ENCODE measurements around the gene GPR85. TPM values are rescaled to one million over a fixed set of nuclear protein-coding genes. Genes with fewer than 3 reads are reported as not detected.

The GPR85 gene
- total and polyA plus RNA-seq, 3 donors from 2014 or later: 2.8 to 18.5 (median 5.4) TPM

DNA sequence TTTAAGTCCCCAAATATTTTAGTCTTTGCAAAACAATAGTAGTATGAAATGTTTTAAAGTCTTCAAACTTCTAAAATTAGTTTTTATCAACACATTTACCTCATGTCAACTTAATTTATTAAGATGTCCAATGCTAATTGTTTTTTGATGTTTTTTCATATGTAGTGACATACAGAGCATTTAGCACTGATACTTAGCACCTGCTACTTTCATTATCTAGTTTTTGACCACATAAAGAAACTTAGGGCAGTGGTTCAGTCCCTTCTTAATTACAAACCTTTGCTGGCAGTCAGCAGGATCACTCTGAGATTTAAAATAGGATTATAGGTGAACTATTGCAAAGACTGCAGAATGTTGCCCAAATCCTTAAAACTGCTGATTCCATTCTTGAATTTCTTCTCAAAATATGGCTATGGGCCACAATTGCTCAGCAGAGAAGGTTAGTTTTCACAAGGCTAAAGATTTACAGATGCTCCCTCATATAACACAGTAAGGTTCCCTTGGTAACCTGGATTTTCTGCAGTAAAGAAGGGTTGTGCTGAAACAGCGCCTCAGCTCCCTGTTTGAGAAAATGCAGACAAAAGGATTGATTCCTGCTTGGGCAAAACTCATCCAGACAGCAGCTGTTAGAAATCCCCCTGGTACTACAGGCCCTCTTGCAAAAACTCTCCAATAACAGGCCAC is 3.4 kb downstream of the GPR85 start:
- WGBS, 2 donors: 77 to 95% methylated on average over 1 of the region's 1 CpG

DNA sequence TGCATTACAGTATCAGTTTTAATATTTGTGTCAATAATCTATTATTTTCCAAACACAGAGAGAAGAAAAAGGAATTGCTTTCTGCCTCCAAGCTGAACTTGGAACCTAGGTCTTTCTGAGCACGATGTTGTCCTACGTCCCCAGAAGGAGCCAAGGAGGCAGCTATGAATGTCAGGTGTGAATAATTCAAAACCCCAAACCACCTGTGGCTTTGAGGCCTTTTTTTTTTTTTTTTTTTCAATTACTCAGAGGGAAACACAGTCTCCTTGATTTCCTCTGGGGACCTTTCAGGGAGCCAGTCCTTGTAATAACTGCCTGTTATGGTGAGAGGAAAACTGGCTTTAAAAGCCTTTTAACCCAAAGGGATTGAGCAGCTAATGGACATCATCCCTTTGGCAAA is 8.3 kb downstream of the GPR85 start:
- TF ChIP-seq POLR2A (IDR thresholded peaks at IDR 0.05): no peak
- TF ChIP-seq, protein P1, sequence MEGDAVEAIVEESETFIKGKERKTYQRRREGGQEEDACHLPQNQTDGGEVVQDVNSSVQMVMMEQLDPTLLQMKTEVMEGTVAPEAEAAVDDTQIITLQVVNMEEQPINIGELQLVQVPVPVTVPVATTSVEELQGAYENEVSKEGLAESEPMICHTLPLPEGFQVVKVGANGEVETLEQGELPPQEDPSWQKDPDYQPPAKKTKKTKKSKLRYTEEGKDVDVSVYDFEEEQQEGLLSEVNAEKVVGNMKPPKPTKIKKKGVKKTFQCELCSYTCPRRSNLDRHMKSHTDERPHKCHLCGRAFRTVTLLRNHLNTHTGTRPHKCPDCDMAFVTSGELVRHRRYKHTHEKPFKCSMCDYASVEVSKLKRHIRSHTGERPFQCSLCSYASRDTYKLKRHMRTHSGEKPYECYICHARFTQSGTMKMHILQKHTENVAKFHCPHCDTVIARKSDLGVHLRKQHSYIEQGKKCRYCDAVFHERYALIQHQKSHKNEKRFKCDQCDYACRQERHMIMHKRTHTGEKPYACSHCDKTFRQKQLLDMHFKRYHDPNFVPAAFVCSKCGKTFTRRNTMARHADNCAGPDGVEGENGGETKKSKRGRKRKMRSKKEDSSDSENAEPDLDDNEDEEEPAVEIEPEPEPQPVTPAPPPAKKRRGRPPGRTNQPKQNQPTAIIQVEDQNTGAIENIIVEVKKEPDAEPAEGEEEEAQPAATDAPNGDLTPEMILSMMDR (IDR thresholded peaks at IDR 0.05): no peak
- Histone ChIP-seq H3K27ac (no peak overlapping the region), H3K4me3 (no peak overlapping the region), H3K27me3 (no peaks in the 10 kb centered on the region), H3K9me3 (no peaks in the 10 kb centered on the region), H3K36me3 (ENCODE audit: low read depth, missing control alignments) (no peaks in the 10 kb centered on the region), H3K4me1 (no peaks in the 10 kb centered on the region)
- intact Hi-C loops (cut with DNase I; ENCODE audit: low total_unique reads): no loop called here
- no peak for DNase-seq
- 75 to 85% methylated on average over 2 of the region's 2 CpGs for WGBS, 2 donors

More for the DNA sequence above, 3.4 kb downstream of the GPR85 start:
- no peak overlapping the region for H3K4me3 ChIP-seq
- peaks cover 5% of the 10 kb centered on the region for H3K4me1 ChIP-seq
- H3K36me3 ChIP-seq (ENCODE audit: low read depth, missing control alignments): no peaks in the 10 kb centered on the region
- H3K27me3 ChIP-seq: no peaks in the 10 kb centered on the region
- TF ChIP-seq POLR2A (IDR thresholded peaks at IDR 0.05): no peak
- TF ChIP-seq, protein P1 (IDR thresholded peaks at IDR 0.05): no peak
- no peak for DNase-seq
- intact Hi-C loops (cut with DNase I; ENCODE audit: low total_unique reads): no loop called here
- no peak overlapping the region for H3K27ac ChIP-seq
- no peaks in the 10 kb centered on the region for H3K9me3 ChIP-seq

DNA sequence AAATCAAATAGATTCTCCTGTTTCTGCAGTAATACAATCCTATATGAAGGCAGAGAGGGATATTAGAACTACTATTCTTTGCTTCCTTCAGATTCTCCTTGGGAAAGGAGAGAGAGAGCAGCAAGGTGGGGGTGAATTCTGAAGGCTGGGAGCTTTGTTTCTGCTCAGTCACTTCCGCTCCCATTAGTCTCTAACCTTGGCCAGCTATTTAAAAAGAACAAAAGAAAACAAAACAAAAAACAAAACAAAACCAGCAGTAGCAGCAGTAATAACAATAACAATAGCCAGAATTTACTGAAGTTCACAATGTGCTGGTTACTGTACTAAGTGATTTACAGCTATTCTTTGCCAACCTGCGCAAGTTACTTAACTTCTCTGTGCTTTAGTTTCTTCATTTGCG is 9.9 kb downstream of the GPR85 start:
- H3K4me1 ChIP-seq: no peaks in the 10 kb centered on the region
- no peaks in the 10 kb centered on the region for H3K9me3 ChIP-seq
- no peak for DNase-seq
- 75% methylated on average over 3 of the region's 3 CpGs for WGBS, 2 donors
- TF ChIP-seq, protein P1 (IDR thresholded peaks at IDR 0.05): no peak
- no peak for TF ChIP-seq POLR2A (IDR thresholded peaks at IDR 0.05)
- intact Hi-C loops (cut with DNase I; ENCODE audit: low total_unique reads): no loop called here
- no peak overlapping the region for H3K4me3 ChIP-seq
- no peak overlapping the region for H3K27ac ChIP-seq
- no peaks in the 10 kb centered on the region for H3K27me3 ChIP-seq
- no peaks in the 10 kb centered on the region for H3K36me3 ChIP-seq (ENCODE audit: low read depth, missing control alignments)

GRCh38 chr7:113071465-113071864 is 15.2 kb downstream of the GPR85 start:
- intact Hi-C loops (cut with DNase I; ENCODE audit: low total_unique reads): no loop called here
- Histone ChIP-seq H3K36me3 (ENCODE audit: low read depth, missing control alignments) (no peaks in the 10 kb centered on the region), H3K27me3 (no peaks in the 10 kb centered on the region), H3K4me1 (no peaks in the 10 kb centered on the region), H3K4me3 (no peak overlapping the region), H3K27ac (no peak overlapping the region), H3K9me3 (no peaks in the 10 kb centered on the region)
- 14 to 37% methylated on average over 1 of the region's 1 CpG for WGBS, 2 donors
- DNase-seq: peak; percentile 25
- TF ChIP-seq POLR2A (IDR thresholded peaks at IDR 0.05): no peak
- TF ChIP-seq, protein P1 (IDR thresholded peaks at IDR 0.05): no peak

DNA sequence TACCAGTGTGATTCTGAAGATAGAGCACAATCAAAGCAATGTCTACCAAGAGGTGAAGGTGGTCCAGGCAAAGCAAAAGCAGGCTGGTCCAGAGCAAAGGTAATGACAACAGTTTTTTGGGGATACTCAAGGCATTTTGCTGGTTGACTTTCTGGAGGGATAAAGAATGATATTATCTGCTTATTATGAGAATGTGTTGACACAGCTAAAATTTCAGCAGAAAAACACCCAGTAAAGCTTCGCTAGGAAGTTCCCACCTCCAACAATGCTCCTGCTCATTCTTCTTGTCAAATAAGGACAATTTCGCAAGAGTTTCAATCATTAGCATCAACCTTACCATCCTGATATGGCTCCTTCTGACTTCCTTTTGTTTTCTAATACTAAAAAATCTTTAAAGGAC is 24.1 kb downstream of the GPR85 start:
- 68 to 72% methylated on average over 2 of the region's 2 CpGs for WGBS, 2 donors
- H3K36me3 ChIP-seq (ENCODE audit: low read depth, missing control alignments): no peaks in the 10 kb centered on the region
- H3K4me1 ChIP-seq: no peaks in the 10 kb centered on the region
- no peak overlapping the region for H3K27ac ChIP-seq
- H3K9me3 ChIP-seq: no peaks in the 10 kb centered on the region
- DNase-seq: no peak
- no peak for TF ChIP-seq POLR2A (IDR thresholded peaks at IDR 0.05)
- TF ChIP-seq, protein P1 (IDR thresholded peaks at IDR 0.05): no peak
- no peaks in the 10 kb centered on the region for H3K27me3 ChIP-seq
- no peak overlapping the region for H3K4me3 ChIP-seq
- intact Hi-C loops (cut with DNase I; ENCODE audit: low total_unique reads): no loop called here

Measured in testis (tissue), 3 donors.